HepG2 (cell line): ENCODE data around the gene PDILT. TPM values are rescaled to one million over a fixed set of nuclear protein-coding genes. Genes with fewer than 3 reads are reported as not detected.

Experiments
- ATAC-seq: fragments of 200-7000 bp; cut with Tn5 transposase; 3 replicates; pipeline ENCODE4 v1.9.1; 2020; ENCODE audit warnings: mild to moderate bottlenecking, moderate library complexity
- BruUV-seq: library from RNA; stranded (reverse); fragments of 400-500 nt; replicated peaks from 2 replicates; lab custom pipeline; 2021; lab: Mats Ljungman, UMichigan
- CTCF ChIA-PET: fragments of 300-600 bp; formaldehyde crosslinking; extraction: SDS; loops from one replicate; lab custom pipeline; 2021; ENCODE audit warnings: low total read pairs, inconsistent platforms, low intra/inter-chr PET ratio; lab: Yijun Ruan, JAX
- POLR2A ChIA-PET: fragments of 350-600 bp; sonication (Branson Sonifier 250); formaldehyde crosslinking; loops from one replicate; lab custom pipeline; 2020; ENCODE audit warnings: antibody characterized with exemption, inconsistent platforms; lab: Yijun Ruan, JAX
- DNase-seq: peaks from one replicate; pipeline ENCODE4 v3.0.0-alpha.2; 2015; ENCODE audit warnings: low spot score
- FAIRE-seq: peaks from 3 replicates; lab custom pipeline; 2011; peaks lifted over from hg19 to GRCh38; lab: Jason Lieb, UNC
- H2AFZ ChIP-seq: one replicate; pipeline ENCODE4 v1.6.1; 2011; ENCODE audit warnings: low read length, inconsistent platforms
- H3K27ac ChIP-seq: fragments of 300-600 bp; 3 replicates; pipeline ENCODE4 v1.8.0; 2011; ENCODE audit warnings: mixed run types, mild to moderate bottlenecking, mixed read lengths, low read length, inconsistent platforms; ENCODE audit not compliant: insufficient read depth; ENCODE audit errors: extremely low read length
- H3K27me3 ChIP-seq, 2 experiments: fragments of 200-600 bp in 1 of 2; 2 replicates in 1 of 2; 3 replicates in 1 of 2; pipeline versions ENCODE4 v1.6.0 to v1.8.0; 2011; ENCODE audit warnings: low read length in 2 of 2, mild to moderate bottlenecking in 2 of 2, moderate library complexity in 2 of 2, inconsistent platforms in 1 of 2; ENCODE audit not compliant: insufficient read depth in 2 of 2, control insufficient read depth in 1 of 2
- H3K36me3 ChIP-seq, 2 experiments: fragments of 200-600 bp in 1 of 2; replicated peaks in 1 of 2; 2 replicates in 1 of 2; 3 replicates in 1 of 2; pipeline versions ENCODE4 v1.5.1 to v1.8.0; 2011; ENCODE audit warnings: low read length in 2 of 2, inconsistent platforms in 1 of 2; ENCODE audit not compliant: insufficient read depth in 2 of 2, control insufficient read depth in 1 of 2
- H3K4me1 ChIP-seq: 2 replicates; pipeline ENCODE4 v1.5.1; 2012; ENCODE audit warnings: low read length, inconsistent platforms; ENCODE audit not compliant: insufficient read depth
- H3K4me2 ChIP-seq: 2 replicates; pipeline ENCODE4 v1.6.0; 2011; ENCODE audit warnings: low read depth, low read length, inconsistent platforms
- H3K4me3 ChIP-seq, 3 experiments: fragments of 200-600 bp in 1 of 3; sonication (generic), shearing (Covaris generic) in 1 of 3; replicated peaks in 1 of 3; 2 replicates each; pipeline ENCODE4 v1.5.1; 2011 to 2016; ENCODE audit warnings: low read length in 3 of 3, inconsistent platforms in 2 of 3, low read depth in 2 of 3, mild to moderate bottlenecking in 2 of 3, control low read depth in 1 of 3, mixed read lengths in 1 of 3; ENCODE audit not compliant: insufficient read depth in 1 of 3
- H3K79me2 ChIP-seq: one replicate; pipeline ENCODE4 v1.6.1; 2011; ENCODE audit warnings: low read length, inconsistent platforms; ENCODE audit not compliant: insufficient read depth
- H3K9ac ChIP-seq: 2 replicates; pipeline ENCODE4 v1.6.0; 2011; ENCODE audit warnings: mild to moderate bottlenecking, low read depth, low read length, inconsistent platforms; ENCODE audit not compliant: insufficient read depth
- H3K9me3 ChIP-seq: 2 replicates; pipeline ENCODE4 v1.5.1; 2012; ENCODE audit warnings: mild to moderate bottlenecking, low read length
- H4K20me1 ChIP-seq: 2 replicates; pipeline ENCODE4 v1.6.0; 2011; ENCODE audit warnings: inconsistent platforms, mild to moderate bottlenecking, low read length, moderate library complexity; ENCODE audit not compliant: insufficient read depth
- ADNP ChIP-seq: sonication (generic); formaldehyde crosslinking; IDR thresholded peaks from 2 replicates; pipeline ENCODE4 v1.4.0; 2020; ENCODE audit warnings: missing genetic modification reagents
- CCAR2 ChIP-seq: fragments of 200-400 bp; formaldehyde crosslinking; optimal IDR thresholded peaks from 2 replicates; pipeline ENCODE3; 2018; ENCODE audit warnings: low read depth, mild to moderate bottlenecking, low read length, moderate library complexity
- MIER3 ChIP-seq: IDR thresholded peaks from 2 replicates; pipeline ENCODE4 v1.6.1; 2016; ENCODE audit warnings: missing compliant biosample characterization, borderline replicate concordance
- MXD4 ChIP-seq: IDR thresholded peaks from 2 replicates; pipeline ENCODE4 v1.6.1; 2016; ENCODE audit warnings: mild to moderate bottlenecking, missing biosample characterization, missing genetic modification reagents
- POLR2AphosphoS2 ChIP-seq: IDR thresholded peaks from 2 replicates; pipeline ENCODE4 v1.6.1; 2011; ENCODE audit warnings: low read depth, low read length, improper control_type of control experiment
- TAF15 ChIP-seq: fragments of 200-400 bp; formaldehyde crosslinking; IDR thresholded peaks from one replicate; pipeline ENCODE4 v1.6.1; 2018; ENCODE audit warnings: mild to moderate bottlenecking, low read depth, low read length; ENCODE audit not compliant: poor library complexity, severe bottlenecking
- ZMYM4 ChIP-seq: sonication (generic); formaldehyde crosslinking; IDR thresholded peaks from 2 replicates; pipeline ENCODE4 v1.8.1; 2023; ENCODE audit warnings: mild to moderate bottlenecking, missing genetic modification reagents
- ZNF317 ChIP-seq: sonication (generic); formaldehyde crosslinking; IDR thresholded peaks from 2 replicates; pipeline ENCODE4 v1.5.0; 2020; ENCODE audit warnings: mild to moderate bottlenecking, missing genetic modification reagents
- ZNF510 ChIP-seq: sonication (generic); formaldehyde crosslinking; IDR thresholded peaks from 2 replicates; pipeline ENCODE4 v1.4.0; 2020; ENCODE audit warnings: low read depth, mild to moderate bottlenecking, missing genetic modification reagents
- ZNF556 ChIP-seq: sonication (generic); formaldehyde crosslinking; IDR thresholded peaks from 2 replicates; pipeline ENCODE4 v1.4.0; 2020; ENCODE audit warnings: mild to moderate bottlenecking, missing genetic modification reagents, borderline replicate concordance
- WGBS: methylation state at CpG from one replicate; pipeline ENCODE4 v1.1.6; 2017; ENCODE audit warnings: low lambda C conversion rate; 5-methylcytosine and 5-hydroxymethylcytosine counted together
- in situ Hi-C: cut with HindIII; loops from 2 replicates; pipeline ENCODE4 v1.10.0; 2017; ENCODE audit warnings: low pct_unique_long_range_greater_than_20kb; ENCODE audit not compliant: extremely low pct_ligation_motif_present
- intact Hi-C: fragments of 100-400 bp; cut with micrococcal nuclease; formaldehyde crosslinking; loops from one replicate; pipeline ENCODE4 v1.10.0; 2022; ENCODE audit not compliant: unreplicated experiment
- polyA plus RNA-seq, 8 experiments: library from polyadenylated mRNA; depleted of rRNA in 3 of 8; stranded (reverse) in 7 of 8; unstranded in 1 of 8; fragments of >200 nt; fragmentation: Illumina TruSeq in 4 of 8; extraction: Trizol in 4 of 8; gene quantifications; 2 replicates each; pipeline versions ENCODE4 v1.2.1 to v1.2.3, GENCODE V29; 2011 to 2016; ENCODE audit warnings: low read depth in 4 of 8, missing spikeins in 1 of 8, mixed read lengths in 1 of 8; ENCODE audit not compliant: insufficient read depth in 1 of 8
- total RNA-seq, 5 experiments: library from RNA; depleted of rRNA; stranded (reverse); fragments of >200 nt; fragmentation: Illumina TruSeq; extraction: Trizol; gene quantifications; 2 replicates each; pipeline ENCODE4 v1.2.3, GENCODE V29; 2016; ENCODE audit warnings: low read depth in 1 of 5
- TF ChIP-seq, protein P1 (sequence below): sonication (generic); formaldehyde crosslinking; IDR thresholded peaks from 2 replicates; pipeline ENCODE4 v1.4.0; 2020; ENCODE audit warnings: low read depth, mild to moderate bottlenecking, missing genetic modification reagents
- TF ChIP-seq, protein P2 (sequence below): sonication (generic); formaldehyde crosslinking; IDR thresholded peaks from 2 replicates; pipeline ENCODE4 v1.4.0; 2020; ENCODE audit warnings: missing genetic modification reagents
- TF ChIP-seq, protein P3 (sequence below): conservative IDR thresholded peaks from 2 replicates; pipeline ENCODE4 v1.6.1; 2018; ENCODE audit warnings: missing genetic modification reagents
- TF ChIP-seq, protein P4 (sequence below): sonication (generic); formaldehyde crosslinking; IDR thresholded peaks from 2 replicates; pipeline ENCODE4 v1.4.0; 2020; ENCODE audit warnings: mild to moderate bottlenecking, missing genetic modification reagents

The PDILT gene
- total and polyA plus RNA-seq, 2 of the 13 experiments (the other 11 are each of a cell fraction or from before 2014, with no cell fraction given) = not detected

DNA sequence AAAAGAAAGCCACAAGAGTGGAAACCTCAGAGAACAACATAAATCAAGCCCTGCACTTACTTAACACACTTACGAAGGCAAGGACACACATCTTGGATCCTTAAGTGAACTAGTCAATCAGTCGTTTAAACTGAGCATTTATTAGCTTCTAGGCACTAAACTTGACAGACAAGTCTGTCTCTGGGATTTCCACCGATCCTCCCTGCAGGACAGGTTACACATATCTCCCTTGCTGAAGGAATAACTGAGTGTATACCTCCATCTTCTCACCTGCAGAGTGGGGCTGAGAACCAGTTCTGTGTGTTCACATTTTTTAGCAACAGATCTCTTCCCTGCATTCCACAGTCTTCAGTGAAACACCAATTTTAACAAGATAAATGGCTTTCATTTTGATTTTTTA lies 86.1 kb downstream of the PDILT start:
- H3K4me2 ChIP-seq = no peak overlapping the region
- no peak overlapping the region for H3K9ac ChIP-seq
- no peaks in the 10 kb centered on the region for H3K9me3 ChIP-seq
- no peak overlapping the region for H2AFZ ChIP-seq
- WGBS = 35% methylated on average over 3 of the region's 3 CpGs
- H3K27me3 ChIP-seq = peaks cover 0 to 5% of the 10 kb centered on the region in 2 experiments; a peak in 3 of 5 replicates
- H3K4me3 ChIP-seq = no peak overlapping the region
- no TSS peak for BruUV-seq
- ChIA-PET CTCF (no interaction called here), POLR2A (no interaction called here)
- H3K79me2 ChIP-seq = no peaks in the 10 kb centered on the region
- ATAC-seq (no peak), FAIRE-seq (peak; percentile 46), DNase-seq (no peak)
- no peaks in the 10 kb centered on the region for H3K4me1 ChIP-seq
- TF ChIP-seq, protein P1, sequence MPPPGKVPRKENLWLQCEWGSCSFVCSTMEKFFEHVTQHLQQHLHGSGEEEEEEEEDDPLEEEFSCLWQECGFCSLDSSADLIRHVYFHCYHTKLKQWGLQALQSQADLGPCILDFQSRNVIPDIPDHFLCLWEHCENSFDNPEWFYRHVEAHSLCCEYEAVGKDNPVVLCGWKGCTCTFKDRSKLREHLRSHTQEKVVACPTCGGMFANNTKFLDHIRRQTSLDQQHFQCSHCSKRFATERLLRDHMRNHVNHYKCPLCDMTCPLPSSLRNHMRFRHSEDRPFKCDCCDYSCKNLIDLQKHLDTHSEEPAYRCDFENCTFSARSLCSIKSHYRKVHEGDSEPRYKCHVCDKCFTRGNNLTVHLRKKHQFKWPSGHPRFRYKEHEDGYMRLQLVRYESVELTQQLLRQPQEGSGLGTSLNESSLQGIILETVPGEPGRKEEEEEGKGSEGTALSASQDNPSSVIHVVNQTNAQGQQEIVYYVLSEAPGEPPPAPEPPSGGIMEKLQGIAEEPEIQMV (CRISPR knock-in tag) = no peak
- no peak for TF ChIP-seq MIER3 (CRISPR knock-in tag)
- TF ChIP-seq, protein P2, sequence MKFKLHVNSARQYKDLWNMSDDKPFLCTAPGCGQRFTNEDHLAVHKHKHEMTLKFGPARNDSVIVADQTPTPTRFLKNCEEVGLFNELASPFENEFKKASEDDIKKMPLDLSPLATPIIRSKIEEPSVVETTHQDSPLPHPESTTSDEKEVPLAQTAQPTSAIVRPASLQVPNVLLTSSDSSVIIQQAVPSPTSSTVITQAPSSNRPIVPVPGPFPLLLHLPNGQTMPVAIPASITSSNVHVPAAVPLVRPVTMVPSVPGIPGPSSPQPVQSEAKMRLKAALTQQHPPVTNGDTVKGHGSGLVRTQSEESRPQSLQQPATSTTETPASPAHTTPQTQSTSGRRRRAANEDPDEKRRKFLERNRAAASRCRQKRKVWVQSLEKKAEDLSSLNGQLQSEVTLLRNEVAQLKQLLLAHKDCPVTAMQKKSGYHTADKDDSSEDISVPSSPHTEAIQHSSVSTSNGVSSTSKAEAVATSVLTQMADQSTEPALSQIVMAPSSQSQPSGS = no peak
- no peak for TF ChIP-seq TAF15
- TF ChIP-seq ZNF510 (CRISPR knock-in tag) = no peak
- no peak for TF ChIP-seq ADNP (CRISPR knock-in tag)
- TF ChIP-seq ZNF317 = no peak
- TF ChIP-seq, protein P3, sequence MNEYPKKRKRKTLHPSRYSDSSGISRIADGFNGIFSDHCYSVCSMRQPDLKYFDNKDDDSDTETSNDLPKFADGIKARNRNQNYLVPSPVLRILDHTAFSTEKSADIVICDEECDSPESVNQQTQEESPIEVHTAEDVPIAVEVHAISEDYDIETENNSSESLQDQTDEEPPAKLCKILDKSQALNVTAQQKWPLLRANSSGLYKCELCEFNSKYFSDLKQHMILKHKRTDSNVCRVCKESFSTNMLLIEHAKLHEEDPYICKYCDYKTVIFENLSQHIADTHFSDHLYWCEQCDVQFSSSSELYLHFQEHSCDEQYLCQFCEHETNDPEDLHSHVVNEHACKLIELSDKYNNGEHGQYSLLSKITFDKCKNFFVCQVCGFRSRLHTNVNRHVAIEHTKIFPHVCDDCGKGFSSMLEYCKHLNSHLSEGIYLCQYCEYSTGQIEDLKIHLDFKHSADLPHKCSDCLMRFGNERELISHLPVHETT = no peak
- no peak for TF ChIP-seq ZMYM4 (CRISPR knock-in tag)
- TF ChIP-seq, protein P4, sequence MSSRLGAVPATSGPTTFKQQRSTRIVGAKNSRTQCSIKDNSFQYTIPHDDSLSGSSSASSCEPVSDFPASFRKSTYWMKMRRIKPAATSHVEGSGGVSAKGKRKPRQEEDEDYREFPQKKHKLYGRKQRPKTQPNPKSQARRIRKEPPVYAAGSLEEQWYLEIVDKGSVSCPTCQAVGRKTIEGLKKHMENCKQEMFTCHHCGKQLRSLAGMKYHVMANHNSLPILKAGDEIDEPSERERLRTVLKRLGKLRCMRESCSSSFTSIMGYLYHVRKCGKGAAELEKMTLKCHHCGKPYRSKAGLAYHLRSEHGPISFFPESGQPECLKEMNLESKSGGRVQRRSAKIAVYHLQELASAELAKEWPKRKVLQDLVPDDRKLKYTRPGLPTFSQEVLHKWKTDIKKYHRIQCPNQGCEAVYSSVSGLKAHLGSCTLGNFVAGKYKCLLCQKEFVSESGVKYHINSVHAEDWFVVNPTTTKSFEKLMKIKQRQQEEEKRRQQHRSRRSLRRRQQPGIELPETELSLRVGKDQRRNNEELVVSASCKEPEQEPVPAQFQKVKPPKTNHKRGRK (CRISPR knock-in tag) = no peak
- no peak for TF ChIP-seq POLR2AphosphoS2
- TF ChIP-seq CCAR2 = no peak
- TF ChIP-seq MXD4 = no peak
- TF ChIP-seq ZNF556 (CRISPR knock-in tag) = no peak
- H3K36me3 ChIP-seq = no peaks in the 10 kb centered on the region
- intact Hi-C loops (no loop called here), in situ Hi-C loops (loop anchor here (25.0 kb wide), 1 partner anchor 731 kb away; no protein-coding TSS in a partner anchor)
- H3K27ac ChIP-seq = no peak overlapping the region
- H4K20me1 ChIP-seq = no peaks in the 10 kb centered on the region
